Neural progenitor cell (in vitro differentiated cells): Measurements from ENCODE around the gene RRBP1.

ENCODE experiments used
- EZH2 ChIP-seq: fragments of 200-600 bp; sonication (generic); IDR thresholded peaks from 2 replicates; pipeline ENCODE4 v1.6.1; 2017; ENCODE audit warnings: antibody characterized with exemption, mild to moderate bottlenecking, moderate library complexity
- EZH2phosphoT487 ChIP-seq: fragments of 200-600 bp; sonication (generic); IDR thresholded peaks from 2 replicates; pipeline ENCODE4 v1.6.1; 2017; ENCODE audit warnings: antibody characterized with exemption
- TF ChIP-seq, protein P1 (sequence below): fragments of 200-600 bp; sonication (generic); IDR thresholded peaks from 2 replicates; pipeline ENCODE4 v1.5.1; 2017; ENCODE audit warnings: antibody characterized with exemption, mild to moderate bottlenecking

DNA sequence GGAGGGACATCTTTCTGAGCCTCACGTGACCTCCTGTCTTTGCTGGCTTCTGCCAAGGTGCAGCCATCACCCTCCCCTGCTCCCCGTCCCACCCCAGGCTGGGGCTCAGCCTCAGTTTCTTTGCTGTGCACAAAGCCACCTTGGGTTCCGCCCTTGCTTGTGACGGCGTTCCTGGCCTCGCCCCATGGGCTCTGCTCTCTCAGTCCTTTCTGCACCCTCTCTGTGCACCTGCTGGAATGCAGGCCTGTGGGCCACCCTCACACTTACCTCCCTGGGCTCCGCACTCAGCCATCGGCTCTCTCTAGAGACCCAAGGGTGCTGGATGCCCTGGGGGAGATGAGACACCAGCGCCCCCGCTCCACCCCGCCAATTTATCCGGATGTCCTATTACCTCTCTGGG lies 46.0 kb upstream of the RRBP1 start:
- TF ChIP-seq, protein P1, sequence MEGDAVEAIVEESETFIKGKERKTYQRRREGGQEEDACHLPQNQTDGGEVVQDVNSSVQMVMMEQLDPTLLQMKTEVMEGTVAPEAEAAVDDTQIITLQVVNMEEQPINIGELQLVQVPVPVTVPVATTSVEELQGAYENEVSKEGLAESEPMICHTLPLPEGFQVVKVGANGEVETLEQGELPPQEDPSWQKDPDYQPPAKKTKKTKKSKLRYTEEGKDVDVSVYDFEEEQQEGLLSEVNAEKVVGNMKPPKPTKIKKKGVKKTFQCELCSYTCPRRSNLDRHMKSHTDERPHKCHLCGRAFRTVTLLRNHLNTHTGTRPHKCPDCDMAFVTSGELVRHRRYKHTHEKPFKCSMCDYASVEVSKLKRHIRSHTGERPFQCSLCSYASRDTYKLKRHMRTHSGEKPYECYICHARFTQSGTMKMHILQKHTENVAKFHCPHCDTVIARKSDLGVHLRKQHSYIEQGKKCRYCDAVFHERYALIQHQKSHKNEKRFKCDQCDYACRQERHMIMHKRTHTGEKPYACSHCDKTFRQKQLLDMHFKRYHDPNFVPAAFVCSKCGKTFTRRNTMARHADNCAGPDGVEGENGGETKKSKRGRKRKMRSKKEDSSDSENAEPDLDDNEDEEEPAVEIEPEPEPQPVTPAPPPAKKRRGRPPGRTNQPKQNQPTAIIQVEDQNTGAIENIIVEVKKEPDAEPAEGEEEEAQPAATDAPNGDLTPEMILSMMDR: no peak
- no peak for TF ChIP-seq EZH2
- no peak for TF ChIP-seq EZH2phosphoT487
